Fibroblast of lung (primary cell): ENCODE results near the gene BRAF.

Source experiments
- CTCF ChIP-seq, 2 donors: IDR thresholded peaks in 1 of 2; conservative IDR thresholded peaks in 1 of 2; 1 replicate in 1 of 2; 2 replicates in 1 of 2; pipeline ENCODE4 v1.5.1; 2011 to 2012; ENCODE audit warnings: low read length in 2 of 2, control low read depth in 1 of 2, inconsistent platforms in 1 of 2, low read depth in 1 of 2, mild to moderate bottlenecking in 1 of 2
- EZH2 ChIP-seq: IDR thresholded peaks from 2 replicates; pipeline ENCODE4 v1.5.1; 2012; ENCODE audit warnings: low read length, control low read depth, mild to moderate bottlenecking; ENCODE audit errors: missing control alignments

GRCh38 chr7:140769852-140770251 lies 154.9 kb downstream of the BRAF start:
- TF ChIP-seq CTCF (conservative IDR thresholded peaks at IDR 0.05 in 1 of 2, IDR thresholded peaks at IDR 0.05 in 1 of 2; ENCODE audit: low read depth in 1 of 2, low read length in 2 of 2) = no peak
- TF ChIP-seq EZH2 = no peak
